Non-pigmented ciliary epithelial cell (primary cell): Measurements from ENCODE around the gene ITIH6.
"Not testable (repeated sequence)": the region's sequence is repeated elsewhere in the genome, so short reads cannot be mapped to it uniquely, and the experiment has no call there.

Experiments used
- DNase-seq: peaks from one replicate; pipeline ENCODE4 v3.0.0-alpha.2; 2010; ENCODE audit warnings: low read depth

The ITIH6 gene

GRCh38 chrX:54798137-54798536 lies at the start of gene ITIH6:
Gene ITIH6 (minus strand): TSS chrX:54798255. CDS start chrX:54798210, 45 bp downstream.
- no peak for DNase-seq

- DNase-seq, result not testable (repeated sequence)
Observed at GRCh38 chrX:54847700-54848099, 49.6 kb upstream of the ITIH6 start.

- no peak for DNase-seq
Observed at GRCh38 chrX:54843050-54843449, 45.0 kb upstream of the ITIH6 start.

- DNase-seq, result no peak
Observed at GRCh38 chrX:54842607-54843006, 44.6 kb upstream of the ITIH6 start.

- not testable (repeated sequence) for DNase-seq
Observed at GRCh38 chrX:54841184-54841874, 43.3 kb upstream of the ITIH6 start.

DNA sequence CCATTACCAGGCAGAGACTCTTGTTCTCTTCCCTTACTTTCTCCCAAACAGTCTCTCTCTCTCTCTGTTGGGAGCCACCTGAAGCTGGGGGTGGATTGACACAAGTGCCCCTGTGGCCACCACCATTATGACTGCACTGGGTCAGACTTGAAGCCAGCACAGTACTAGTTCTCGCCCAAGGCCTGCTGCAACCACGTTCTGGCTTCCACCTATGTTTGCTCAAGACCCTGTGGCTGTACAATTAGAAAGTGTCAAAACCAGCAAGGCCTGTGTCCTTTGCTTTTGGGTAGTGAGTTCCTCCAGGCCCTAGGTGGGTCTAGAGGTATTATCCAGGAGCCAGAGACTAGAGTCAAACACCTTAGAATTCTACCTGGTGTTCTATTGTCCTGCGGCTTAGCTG lies 40.5 kb upstream of the ITIH6 start:
- DNase-seq, result no peak

GRCh38 chrX:54826598-54826997 lies 28.5 kb upstream of the ITIH6 start:
- no peak for DNase-seq

GRCh38 chrX:54825716-54826438 lies 27.8 kb upstream of the ITIH6 start:
- no peak for DNase-seq

DNA sequence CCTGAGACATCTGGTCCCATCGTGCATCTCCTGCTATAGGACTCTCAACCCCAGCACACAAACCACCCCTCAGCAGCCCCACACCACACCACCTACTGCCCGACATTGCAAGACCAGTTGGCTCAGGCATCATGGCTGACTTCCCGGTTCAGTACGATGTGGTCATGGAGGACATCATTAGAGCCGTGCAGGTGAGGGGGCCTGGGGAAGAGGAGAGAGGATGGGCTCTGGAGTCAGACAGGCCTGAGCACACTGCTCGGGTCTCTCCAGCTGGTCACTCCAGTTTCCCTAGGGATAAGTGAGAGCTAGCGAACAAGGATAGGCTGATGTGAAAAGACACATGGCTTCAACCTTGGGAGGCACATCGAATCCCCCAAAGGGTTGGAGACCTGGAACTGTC lies 26.7 kb upstream of the ITIH6 start:
- no peak for DNase-seq

- DNase-seq, result no peak
Observed at GRCh38 chrX:54824195-54824594, 26.1 kb upstream of the ITIH6 start.

DNA sequence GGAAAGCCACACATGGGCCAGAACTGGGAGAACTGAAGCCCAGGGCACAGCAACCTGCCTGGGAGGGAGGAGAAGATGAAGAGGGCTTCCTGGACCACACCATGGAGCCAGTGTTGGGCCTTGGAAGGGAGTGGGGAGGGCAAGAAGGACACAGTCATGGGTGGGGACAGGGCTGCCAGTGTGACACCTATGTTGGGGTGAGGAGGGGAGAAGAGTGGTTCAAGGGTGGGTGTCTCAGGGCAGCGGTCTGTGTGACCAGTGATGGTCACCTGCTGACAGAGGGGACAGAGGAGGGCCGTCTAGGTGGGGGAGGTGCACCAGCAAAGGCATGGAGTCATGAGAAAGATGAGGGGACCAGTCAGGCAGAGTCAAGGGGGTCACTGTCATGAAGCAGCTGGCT lies 23.3 kb upstream of the ITIH6 start:
- DNase-seq, result no peak

GRCh38 chrX:54820737-54821136 lies 22.7 kb upstream of the ITIH6 start:
- no peak for DNase-seq

GRCh38 chrX:54819201-54819600 lies 21.1 kb upstream of the ITIH6 start:
- no peak for DNase-seq

GRCh38 chrX:54818221-54818620 lies 20.2 kb upstream of the ITIH6 start:
- DNase-seq, result no peak

GRCh38 chrX:54817220-54817820 lies 19.3 kb upstream of the ITIH6 start:
- no peak for DNase-seq

GRCh38 chrX:54812306-54812705 lies 14.3 kb upstream of the ITIH6 start:
- DNase-seq, result no peak

GRCh38 chrX:54811301-54811885 lies 13.3 kb upstream of the ITIH6 start:
- DNase-seq, result no peak

DNA sequence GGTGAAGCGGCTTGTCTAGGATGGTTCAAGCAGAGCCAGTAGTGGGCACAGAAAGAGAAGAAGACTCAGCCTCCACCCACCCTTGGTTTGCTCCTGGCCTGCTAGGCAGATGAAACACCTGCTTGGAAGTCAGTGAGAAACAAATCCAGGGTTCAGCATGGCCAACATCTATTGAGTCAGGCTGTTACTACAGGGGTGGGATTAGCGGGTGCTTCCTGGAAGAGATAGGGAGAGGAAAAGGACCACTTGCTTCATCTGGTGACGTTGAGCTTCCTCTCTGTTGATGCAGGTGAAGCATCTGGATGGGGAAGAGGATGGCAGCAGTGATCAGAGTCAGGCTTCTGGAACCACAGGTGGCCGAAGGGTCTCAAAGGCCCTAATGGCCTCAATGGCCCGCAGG lies 12.5 kb upstream of the ITIH6 start:
- no peak for DNase-seq

DNA sequence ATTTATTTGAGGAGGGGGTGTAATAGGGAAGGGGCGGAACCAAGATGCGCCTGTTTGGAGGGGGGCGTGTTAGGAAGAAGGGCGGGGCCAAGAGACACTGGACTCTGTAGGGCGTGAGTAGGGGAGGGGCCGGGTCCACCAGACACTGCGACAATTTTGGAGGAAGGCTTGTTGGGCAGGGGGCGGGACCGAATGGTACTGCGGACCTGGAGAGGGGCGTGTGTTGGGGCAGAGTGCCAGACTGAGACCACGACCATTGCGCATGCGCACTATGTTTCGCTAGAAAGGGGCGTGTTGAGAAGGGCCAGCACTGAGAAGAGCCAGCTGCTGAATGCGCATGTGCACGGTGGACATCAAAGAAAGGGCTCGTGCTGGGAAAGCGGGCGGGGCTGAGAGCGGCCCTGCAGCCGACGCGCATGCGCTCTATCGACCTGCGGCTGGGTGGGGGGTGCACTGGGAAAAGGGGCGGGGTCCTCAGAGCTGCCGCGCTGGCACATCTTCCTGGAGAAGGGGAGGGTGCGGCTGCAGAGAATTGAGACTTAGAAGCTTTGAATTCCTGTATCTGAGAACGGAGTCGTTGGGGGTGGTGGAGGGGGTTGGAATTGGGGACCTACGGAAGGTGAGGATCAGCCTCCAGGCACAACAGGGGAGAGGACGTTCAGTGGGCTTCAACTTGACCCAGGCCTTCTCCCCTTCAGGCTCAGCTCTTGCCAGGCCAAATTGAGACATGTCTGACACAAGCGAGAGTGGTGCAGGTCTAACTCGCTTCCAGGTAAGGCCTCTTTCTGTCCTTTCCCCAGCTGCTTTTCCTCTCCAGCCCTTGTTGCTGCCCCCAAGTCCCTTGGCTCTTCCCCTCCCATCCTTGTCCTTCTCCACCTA lies 10.8 kb upstream of the ITIH6 start:
- peak; percentile 79 for DNase-seq

DNA sequence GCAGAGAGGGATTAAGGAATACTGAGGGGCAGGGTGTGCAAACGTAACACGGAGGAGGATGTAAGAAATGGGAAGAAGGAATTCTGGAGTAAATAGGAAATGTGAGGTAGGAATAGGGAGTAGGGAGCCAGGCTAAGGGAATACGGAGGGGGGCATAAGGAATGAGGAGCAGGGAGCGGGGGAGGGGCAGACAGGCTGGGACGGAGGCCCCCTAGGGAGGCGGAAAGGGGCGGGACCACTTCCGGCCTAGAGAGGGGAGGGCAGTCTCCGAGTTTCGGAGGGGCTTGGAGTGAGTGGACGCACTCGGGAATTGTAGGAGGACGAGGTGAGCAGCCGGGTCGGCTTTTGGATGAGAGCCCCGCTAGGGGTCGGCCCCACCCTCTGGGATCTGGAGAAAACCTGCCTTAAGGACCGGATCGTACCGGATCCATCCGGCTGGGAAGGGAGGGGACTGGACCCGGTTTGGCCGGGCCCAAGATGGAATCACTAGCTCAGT lies 10.1 kb upstream of the ITIH6 start:
- DNase-seq, result no peak

GRCh38 chrX:54807524-54808108 lies 9.6 kb upstream of the ITIH6 start, which contains the start of gene MAGED2:
Gene MAGED2 (plus strand): TSS chrX:54807745. CDS start chrX:54809332, 1,587 bp downstream.
- DNase-seq, result no peak
